Measurements from ENCODE around the gene STAG2.
A peak's percentile ranks its signal among the peaks of the same experiment; 100 is the strongest.

STAG2 gene

DNA sequence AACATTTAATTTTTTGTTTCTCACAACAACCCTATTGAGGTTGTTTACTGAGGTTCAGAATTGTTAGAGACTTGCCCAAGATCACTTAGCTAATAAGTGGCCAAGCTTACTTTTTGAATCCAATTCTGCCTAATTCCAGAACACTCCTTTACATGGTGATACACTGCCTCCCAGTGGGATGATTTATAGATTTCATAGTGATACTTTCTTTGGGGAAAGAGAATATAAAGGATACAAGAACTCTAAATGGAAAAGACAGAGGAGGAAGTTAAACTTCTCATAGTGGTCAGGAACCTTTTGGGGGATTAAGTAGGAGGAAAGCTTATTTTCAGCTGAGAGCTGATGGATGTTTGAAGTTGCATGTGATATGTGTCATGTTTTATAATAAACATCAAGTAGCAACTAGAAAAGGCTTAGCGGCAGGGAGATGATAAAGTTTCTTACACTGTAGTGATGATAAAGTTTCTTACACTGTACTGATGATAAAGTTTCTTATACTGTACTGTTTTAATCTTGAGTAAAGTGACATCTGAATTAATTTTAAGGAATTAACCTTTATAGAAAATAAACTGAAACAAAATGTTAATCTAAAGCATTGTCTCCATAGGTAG, 15.3 kb downstream of the STAG2 start:
- peak; percentile 1 for DNase-seq

DNA sequence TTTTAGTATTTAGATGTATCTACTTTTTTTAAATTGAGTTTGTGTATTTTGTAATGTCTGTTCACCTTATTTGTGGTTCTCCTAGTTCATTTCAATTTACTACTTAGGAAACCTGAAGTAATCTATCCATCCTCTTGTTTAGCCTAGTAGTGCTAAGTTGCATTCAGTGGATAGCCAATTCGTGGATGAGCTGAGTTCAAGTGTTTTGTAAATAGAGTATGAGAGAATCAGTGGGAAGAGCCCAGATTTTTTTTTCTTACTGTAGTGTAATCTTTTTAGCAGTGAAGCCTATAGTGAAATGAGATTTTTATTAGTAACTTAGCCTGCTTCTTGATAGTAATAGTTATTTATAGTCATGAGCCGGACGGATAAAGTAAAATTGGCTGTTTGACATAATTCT, 21.7 kb downstream of the STAG2 start:
- no peak for DNase-seq

DNA sequence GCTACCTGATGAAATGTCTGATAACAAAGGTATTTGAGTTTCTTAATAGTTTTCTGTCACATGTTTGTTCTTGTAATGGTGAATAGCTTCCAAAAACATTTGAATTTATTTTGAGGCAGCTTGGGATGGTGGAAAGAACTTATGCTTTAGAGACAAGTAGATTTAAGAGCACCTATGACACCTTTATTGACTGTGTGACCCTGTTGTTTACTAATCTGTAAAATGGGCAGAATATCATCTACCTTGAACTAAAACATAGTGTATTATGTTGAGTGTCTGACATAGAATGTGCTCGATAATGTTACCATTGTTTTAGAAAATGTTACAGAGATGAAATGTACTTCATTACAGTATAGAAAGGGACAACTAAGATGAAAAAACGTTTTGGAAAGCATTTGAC, 24.9 kb downstream of the STAG2 start:
- DNase-seq = no peak

DNA sequence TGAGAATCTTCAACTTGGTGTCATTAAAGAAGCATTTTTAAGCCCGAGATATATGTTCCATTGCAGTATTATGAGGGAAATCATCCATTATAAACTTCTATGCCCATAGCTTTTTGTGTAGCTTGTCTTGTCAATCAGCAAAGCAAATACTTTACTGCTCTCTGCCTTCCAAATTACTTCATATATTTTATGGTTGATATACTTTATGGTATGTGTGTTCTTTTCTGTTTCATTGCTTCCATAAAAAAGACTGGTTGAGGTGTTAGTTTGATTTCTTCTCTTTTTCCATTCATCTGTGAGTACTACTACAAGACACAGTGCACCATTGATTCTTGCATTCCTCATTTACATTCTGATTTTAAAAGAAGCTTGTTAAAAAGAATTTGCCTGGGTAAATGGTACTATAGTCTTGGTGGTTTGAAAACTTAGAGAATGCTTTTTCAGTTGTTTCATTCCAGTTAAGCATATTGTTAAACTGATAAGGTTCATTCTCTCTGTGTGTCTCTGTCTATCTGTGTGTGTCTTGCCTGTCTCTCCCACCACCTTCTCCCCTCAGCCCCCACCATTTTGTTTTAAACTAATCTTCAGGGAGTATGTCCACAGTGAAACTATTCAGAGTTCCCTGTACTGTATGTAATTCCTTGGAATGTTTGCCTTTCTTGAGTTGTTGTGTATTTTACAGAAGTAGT, 27.1 kb downstream of the STAG2 start:
- DNase-seq = no peak

DNA sequence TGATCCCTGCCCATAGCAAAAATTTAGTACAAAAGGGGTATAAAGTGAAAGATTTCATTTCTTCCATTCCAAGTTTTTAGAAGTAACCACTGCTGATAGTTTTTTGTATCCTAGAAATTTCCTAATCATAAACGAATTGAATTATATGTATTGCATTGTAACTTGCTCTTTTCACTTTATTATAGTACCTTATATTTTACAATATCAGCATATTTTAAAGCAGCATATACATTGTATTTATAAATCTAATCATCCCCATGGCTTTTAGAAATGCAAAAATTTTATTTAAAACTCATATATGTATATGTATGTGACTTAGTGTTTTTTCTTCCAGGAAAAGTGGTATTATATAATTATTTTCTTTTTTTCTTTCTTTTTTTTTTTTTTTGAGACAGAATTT, 27.7 kb downstream of the STAG2 start:
- DNase-seq = no peak

DNA sequence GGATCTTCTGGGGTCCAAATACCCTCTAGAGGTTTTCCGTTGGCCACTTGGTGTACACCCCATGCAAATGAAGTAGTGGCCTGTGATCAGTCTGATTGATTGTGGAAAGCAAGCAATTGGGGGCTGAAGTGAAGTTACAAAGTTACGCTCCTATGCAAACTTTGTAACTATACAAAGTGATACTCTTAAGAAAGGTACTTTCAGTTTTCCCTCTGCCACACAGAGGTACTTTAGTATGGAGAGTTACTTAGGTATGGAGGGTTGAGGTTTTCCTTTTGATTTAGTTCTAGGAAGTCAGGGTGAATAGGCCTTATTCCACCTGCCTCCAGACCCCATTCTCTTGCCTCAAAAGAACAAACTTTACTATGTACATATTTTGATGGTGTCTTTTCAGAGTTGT, 28.7 kb downstream of the STAG2 start:
- no peak for DNase-seq

DNA sequence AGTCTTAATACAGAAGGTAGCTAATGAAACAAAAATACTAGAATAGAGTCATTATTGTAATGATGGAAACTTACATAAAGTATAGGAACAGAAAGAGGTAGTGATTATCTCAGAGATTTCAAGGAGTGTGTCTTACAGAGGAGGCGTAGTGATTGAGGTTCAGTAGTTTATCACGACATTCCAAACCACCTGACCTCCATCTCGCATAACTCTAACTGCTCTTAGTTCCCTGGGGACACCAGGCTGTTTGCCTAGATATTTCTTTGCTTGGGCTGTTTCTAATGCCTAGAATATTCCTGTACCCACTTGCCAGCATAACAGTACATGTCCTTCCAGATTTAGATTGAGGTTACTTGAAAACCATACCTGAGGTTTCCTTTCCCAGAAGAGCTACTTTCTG, 29.1 kb downstream of the STAG2 start:
- no peak for DNase-seq

DNA sequence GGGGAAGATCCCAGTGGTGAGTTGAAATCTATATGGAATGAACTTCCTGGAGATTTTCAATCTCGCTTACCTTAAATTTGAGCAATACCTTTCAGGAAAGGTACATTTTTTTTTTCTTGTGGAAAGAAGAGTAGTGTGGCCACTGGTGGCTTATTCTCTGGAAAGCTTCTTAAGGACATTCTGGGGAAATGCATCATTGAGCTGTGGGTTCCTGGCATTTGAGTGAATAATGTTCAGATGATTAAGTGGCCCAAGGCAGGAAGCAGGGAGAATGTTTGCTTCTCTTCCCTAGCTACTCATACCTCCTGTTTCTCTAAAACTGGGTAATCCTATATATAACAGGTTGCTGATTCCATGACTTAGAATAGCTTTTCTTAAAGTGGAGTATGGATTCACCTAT, 31.8 kb downstream of the STAG2 start:
- no peak for DNase-seq

DNA sequence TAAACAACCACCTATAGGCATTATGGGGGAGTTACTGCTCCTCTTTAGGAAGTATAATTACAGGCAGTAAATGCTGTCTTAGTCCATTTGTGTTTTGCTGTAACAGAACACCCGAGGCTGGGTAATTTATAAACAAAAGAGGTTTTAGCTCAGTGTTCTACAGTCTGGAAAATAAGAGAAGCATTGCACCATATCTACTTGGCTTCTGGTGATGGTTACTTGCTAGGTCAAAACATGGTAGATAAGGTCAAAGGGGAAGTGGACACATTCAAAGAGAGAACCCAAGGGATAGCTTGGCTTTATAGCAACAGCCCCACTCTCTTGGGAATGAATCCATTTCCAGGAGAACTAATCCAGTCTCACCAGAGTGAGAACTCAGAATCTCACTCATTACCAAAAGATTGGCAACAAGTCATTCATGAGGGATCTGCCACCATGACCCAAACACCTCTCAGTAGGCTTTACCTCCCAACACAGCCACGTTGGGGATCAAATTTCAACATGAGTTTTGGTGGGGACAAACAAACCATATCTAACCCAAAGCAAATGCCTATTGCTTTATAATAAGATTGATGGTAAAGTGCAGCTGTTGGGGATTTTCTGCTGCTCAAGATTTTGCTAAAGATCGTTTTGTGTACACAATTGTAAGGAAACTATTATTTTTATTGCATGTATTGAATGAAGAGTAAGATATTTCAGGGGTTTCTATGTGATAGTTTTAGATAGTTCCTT, 32.6 kb downstream of the STAG2 start:
- DNase-seq = no peak

DNA sequence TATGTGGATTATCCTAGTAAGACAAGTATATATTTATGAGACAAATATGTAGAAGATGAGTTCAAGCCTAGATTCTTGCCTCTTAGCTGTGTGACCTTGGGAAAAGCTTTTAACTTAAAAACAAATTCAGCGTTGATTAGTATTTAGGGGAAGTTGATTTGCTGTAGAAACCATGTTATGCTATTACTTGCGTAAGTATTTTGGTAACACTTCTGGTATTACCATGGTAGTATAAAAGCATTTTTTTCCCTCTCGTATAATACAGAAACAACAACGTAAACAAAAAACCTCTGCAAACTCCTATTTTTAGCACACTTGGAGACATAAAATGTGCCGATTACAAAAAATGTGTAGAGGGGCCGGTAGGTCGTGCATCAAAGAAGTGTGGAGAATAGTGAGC, 33.2 kb downstream of the STAG2 start:
- no peak for DNase-seq

DNA sequence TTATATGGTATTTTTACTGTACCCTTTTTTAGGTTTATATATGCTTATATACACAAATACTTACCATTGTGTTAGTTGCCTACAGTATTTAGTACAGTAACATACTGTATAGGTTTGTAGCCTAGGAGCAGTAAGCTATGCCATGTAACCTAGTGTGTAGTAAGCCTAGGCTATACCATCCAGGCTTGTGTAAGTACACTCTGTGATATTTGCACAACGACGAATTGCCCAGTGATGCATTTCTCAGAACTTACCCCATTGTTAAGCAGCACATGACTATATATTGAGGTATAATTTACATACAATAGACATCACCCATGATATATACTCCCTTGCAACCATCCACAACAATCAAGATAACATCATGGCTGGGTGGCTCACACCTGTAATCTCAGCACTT, 40.1 kb downstream of the STAG2 start:
- no peak for DNase-seq

DNA sequence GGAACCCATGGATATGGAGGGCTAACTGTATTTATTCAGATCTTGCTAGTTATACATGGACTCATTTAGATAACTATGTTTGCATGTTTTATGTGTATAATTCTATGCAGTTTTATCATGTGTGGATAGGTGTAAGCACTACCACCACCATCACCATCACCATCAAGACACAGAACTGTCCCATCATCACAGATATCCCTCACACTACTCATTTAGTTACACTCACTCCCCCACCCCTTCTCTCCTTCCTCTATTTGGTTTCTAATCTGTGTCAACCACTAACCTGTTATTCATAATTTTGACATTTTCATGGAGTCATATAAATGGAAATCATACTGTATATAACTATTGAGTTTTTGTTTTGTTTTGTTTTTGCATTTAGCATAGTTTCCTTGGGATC, 43.7 kb downstream of the STAG2 start:
- no peak for DNase-seq

DNA sequence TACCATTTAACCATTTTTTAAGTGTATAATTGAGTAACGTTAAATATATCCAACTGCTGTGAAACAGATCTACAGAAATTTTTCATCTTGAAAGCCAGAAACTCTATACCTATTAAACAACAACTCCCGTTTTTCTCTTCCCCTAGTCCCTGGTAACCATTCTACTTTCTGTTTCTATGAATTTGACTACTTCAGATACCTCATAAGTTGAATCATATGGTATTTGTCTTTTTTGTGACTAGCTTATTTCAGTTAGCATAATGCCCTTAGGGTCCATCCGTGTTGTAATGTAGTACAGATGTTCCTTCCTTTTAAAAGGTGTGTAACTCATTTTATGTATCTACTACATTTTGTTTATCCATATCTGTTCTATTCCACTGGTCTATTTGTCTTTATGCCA, 48.7 kb downstream of the STAG2 start:
- DNase-seq = no peak

DNA sequence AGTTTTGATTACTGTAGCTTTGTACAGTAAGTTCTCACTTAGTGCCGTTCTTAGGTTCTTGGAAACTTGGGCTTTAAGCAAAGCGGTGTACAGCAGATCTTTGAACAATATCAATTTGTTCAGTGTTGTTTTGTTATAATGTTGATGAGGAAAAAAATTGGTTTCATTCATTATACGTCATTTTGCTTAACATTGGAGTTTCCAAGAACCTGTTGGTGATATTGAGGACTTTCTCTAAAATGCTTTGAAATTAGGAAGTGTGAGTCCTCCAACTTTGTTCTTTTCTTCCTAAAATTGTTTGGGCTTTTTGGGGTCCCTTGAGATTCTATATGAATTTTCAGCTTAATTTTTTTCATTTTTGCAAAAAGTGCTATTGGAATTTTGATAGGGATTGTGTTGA, 49.1 kb downstream of the STAG2 start:
- no peak for DNase-seq

DNA sequence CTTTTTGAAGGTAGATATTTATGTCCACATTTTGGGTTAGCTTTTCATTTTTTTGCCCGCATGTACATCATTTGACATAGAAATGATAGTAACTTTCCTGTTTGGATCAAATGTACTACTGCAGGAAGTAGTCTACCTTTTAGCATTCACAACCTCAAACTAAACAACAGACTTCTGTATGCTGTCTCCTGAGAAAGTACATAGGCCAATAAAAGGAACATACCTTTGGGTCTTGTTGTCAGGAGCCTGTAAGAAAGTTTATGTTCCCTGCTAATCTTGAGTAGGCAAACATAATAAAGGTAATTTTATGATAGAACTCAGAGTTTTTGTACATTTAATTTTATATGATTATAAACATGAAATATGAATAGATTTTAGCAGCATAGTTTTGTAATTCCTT, 54.2 kb downstream of the STAG2 start:
- DNase-seq = no peak

DNA sequence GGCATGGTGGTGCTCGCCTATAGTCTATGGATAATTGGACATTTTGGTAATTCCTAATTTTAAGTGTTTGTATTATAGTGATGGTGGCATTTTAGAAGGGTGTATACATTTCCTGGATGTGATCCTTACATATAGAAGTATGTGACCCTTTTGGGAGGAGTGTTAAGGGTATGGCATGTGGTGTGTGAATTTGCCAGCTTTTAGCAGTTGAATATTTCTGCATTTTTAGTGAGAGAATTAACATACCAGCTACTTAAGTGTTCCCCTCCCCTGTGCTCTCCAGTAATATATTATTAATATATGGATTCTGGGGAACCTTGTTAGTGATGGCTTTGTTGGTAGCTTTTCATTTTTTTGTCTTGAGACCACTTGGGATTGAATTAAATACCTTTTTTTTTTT, 55.3 kb downstream of the STAG2 start:
- DNase-seq = no peak

DNA sequence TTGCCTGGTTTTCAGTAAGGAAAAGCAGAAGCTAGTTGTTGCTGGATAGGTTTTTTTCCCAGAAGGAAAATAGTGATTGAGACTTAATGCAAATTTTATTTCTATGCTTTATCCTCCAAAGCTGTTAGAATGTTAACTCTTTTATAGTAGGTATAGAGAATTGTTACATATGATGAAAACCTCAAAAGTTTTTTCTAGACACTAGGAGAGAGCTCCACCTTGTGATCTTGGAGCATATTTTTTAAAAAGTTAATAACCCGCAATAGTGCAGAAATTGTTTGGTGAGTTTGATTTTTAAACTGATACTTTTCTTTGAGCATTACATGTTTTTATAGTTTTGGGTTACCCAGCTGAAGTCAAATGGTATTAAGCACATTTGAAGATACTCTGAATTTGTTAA, 56.5 kb downstream of the STAG2 start:
- no peak for DNase-seq

DNA sequence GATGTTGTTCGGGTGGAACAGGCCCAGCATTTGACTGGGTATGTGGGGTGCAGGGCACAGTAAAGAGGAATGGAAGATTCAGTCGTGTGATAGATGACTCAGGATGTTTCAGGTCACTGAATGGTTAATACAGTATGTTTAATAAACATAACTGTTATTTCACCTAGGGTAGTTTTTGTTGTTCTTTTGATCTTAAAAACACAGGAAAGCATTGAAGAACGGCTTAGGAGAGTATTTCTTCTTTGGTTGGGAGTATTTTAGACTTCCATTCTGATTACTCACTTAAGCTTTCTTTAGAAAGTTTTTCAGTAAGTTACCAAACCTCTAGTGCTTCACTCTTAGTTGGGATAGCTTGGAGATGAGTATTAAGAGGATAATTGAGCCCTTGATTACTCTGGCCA, 62.3 kb downstream of the STAG2 start:
- no peak for DNase-seq

DNA sequence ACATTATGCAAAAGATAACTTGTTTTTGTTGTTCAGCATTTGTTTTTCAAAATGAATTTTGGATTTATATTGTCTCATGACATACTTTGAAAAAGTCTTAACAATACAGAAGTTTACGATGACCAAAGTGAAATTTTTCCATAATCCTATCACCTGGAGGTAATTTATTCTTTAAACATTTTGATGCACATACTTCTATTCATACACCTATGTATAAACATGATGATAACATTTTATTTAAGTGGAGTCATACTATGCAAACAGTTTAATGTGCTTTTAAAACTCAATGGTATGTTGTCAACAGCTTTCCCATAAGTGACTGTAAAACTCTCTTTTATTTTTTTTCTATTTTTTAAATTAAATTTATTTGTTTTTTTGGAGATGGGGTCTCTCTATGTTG, 65.0 kb downstream of the STAG2 start:
- DNase-seq = no peak

DNA sequence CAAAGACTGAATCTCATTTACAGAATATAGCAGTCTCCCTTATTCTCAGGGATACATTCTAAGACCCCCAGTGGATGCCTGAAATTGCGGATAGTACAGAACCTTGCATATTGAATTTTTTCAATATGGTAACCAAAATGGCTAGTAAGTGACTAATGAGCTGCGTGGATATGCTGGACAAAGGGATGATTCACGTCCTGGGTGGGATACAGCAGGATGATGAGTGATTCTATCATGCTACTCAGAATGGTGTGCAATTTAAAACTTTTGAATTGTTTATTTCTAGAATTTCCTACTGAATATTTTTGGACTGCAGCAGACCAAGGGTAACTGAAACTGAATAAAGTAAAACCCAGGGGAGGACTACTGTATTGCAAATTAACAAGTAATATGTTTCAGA, 66.7 kb downstream of the STAG2 start:
- no peak for DNase-seq

DNA sequence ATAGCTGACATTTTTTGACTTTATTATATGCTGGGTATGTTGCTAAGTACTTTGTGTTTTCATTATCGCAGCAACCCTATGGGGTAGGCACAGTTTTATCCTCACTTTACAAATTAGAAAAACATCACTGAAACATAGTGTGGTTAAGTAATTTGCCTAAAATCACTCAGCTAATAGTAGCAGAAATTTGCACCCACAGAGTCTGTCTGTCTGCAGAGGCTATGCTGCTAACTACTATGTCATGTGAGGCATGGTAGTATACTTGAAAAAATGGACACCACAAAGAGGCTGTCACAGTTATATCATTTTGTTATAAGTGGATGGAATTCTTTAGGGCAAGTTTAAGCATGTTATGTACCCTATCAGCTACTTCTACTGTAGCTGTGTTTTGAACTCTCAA, 69.0 kb downstream of the STAG2 start:
- DNase-seq = no peak

DNA sequence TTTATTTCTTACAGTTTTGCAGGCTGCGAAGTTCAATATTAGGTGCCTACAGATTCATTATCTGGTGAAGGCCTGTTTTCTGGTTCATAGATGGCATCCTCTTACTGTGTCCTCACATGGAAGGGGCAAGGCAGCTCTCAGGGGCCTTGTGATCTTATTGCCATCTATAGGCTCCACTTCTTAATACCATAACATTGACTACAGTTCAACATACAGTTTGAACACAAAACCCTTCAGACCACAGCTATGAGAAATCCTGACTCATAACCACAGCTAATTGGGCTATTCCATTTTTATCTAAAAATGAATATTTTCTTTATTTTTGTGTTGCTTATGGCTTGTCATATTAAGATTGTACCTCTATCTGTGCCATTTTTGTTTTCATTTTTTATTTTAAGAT, 72.3 kb downstream of the STAG2 start:
- no peak for DNase-seq

DNA sequence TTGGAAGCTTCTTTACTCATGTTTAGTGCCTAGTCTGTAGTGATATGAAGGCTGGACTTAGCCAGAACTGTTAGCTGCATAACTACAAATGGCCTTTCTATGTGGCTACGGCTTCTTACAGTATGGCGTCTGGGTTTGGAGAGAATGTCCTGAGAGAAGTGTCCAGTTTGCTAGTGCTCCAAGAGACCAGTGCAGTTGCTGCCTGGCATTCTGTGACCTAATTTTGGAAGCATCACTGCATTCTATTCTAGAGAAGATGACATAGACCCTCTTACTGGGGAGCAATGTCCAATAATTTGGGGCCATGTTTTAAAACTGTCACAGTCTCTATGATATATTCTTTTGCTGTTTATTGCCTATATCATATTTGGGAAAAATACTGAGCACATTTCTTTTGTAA, 74.2 kb downstream of the STAG2 start:
- DNase-seq = no peak

DNA sequence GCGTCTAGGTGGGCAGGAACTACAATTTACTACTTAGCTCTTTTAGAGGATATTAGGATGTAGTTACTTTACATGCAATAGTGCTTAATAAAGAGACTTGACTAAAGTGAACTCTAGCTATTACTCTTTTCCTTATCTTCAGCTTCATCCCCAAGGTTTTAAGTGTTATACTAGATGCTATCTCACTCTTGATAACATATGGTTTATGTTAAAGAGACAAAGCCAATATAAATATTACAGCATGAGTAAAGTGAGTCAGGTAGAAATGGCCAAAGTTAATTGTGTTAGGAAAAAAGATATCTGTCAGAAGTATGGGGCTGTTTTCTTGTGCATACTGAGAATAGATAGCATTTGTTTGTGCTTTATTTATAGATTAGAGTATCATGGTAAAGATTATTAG, 80.5 kb downstream of the STAG2 start:
- DNase-seq = no peak

DNA sequence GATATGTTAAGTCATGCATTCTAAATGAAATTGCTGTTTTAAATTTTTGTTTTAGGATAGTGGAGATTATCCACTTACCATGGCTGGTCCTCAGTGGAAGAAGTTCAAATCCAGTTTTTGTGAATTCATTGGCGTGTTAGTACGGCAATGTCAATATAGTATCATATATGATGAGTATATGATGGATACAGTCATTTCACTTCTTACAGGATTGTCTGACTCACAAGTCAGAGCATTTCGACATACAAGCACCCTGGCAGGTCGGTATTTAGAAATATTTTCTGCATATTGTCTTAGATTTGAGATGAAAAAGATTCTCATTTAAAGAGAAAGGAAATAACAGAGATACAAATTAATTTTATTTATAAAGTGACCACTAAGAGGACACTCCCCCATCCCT, 83.6 kb downstream of the STAG2 start:
- DNase-seq = no peak
